Endothelial cell of umbilical vein (primary cell): Measurements from ENCODE around the gene ZKSCAN1. TPM values are rescaled to one million over a fixed set of nuclear protein-coding genes. Genes with fewer than 3 reads are reported as not detected.

Source experiments
- BruUV-seq: library from RNA; stranded (reverse); fragments of 400-500 nt; replicated peaks from 2 replicates; lab custom pipeline; 2021; lab: Mats Ljungman, UMichigan
- CTCF ChIA-PET: fragments of 300-600, 350-600 bp; sonication (Branson Sonifier 250); formaldehyde crosslinking; loops from one replicate; lab custom pipeline; 2021; ENCODE audit warnings: antibody characterized with exemption, inconsistent platforms; lab: Charles Lee
- POLR2A ChIA-PET: fragments of 300-600, 350-600 bp; sonication (Branson Sonifier 250); formaldehyde crosslinking; loops from one replicate; lab custom pipeline; 2021; ENCODE audit warnings: antibody characterized with exemption, inconsistent platforms; lab: Charles Lee
- DNase-seq: peaks from one replicate; pipeline ENCODE4 v3.0.0-alpha.2; 2011; ENCODE audit warnings: low read depth, low spot score
- FAIRE-seq: peaks from 2 replicates; lab custom pipeline; 2011; peaks lifted over from hg19 to GRCh38; lab: Jason Lieb, UNC
- H2AFZ ChIP-seq: 2 replicates; pipeline ENCODE4 v1.6.0; 2012; ENCODE audit warnings: low read depth, low read length, control low read depth, inconsistent platforms
- H3K27ac ChIP-seq: 2 replicates; pipeline ENCODE4 v1.5.1; 2011; ENCODE audit warnings: low read depth, mild to moderate bottlenecking, control low read depth, low read length, moderate library complexity; ENCODE audit not compliant: insufficient read depth
- H3K27me3 ChIP-seq, 2 experiments: 2 replicates each; pipeline versions ENCODE4 v1.6.0 to v1.6.1; 2011; ENCODE audit warnings: low read length in 2 of 2, mixed read lengths in 1 of 2; ENCODE audit not compliant: control insufficient read depth in 2 of 2, insufficient read depth in 2 of 2
- H3K36me3 ChIP-seq, 2 experiments: 2 replicates in 1 of 2; 3 replicates in 1 of 2; pipeline ENCODE4 v1.5.1; 2011; ENCODE audit warnings: low read length in 2 of 2, mild to moderate bottlenecking in 1 of 2, moderate library complexity in 1 of 2; ENCODE audit not compliant: control insufficient read depth in 2 of 2, insufficient read depth in 2 of 2; ENCODE audit errors: extremely low read depth in 1 of 2
- H3K4me1 ChIP-seq: 3 replicates; pipeline ENCODE4 v1.5.1; 2011; ENCODE audit warnings: mild to moderate bottlenecking, low read length; ENCODE audit not compliant: control insufficient read depth, insufficient read depth; ENCODE audit errors: extremely low read depth
- H3K4me2 ChIP-seq: 2 replicates; pipeline ENCODE4 v1.6.1; 2011; ENCODE audit warnings: low read length, control low read depth, mixed read lengths; ENCODE audit not compliant: insufficient read depth
- H3K4me3 ChIP-seq, 3 experiments: fragments of 200-600 bp in 1 of 3; sonication (generic), shearing (Covaris generic) in 1 of 3; replicated peaks in 1 of 3; 2 replicates each; pipeline ENCODE4 v1.5.1; 2011 to 2016; ENCODE audit warnings: control low read depth in 3 of 3, low read length in 3 of 3, mild to moderate bottlenecking in 2 of 3, inconsistent platforms in 1 of 3, low read depth in 1 of 3, moderate library complexity in 1 of 3; ENCODE audit not compliant: insufficient read depth in 1 of 3
- H3K79me2 ChIP-seq: 2 replicates; pipeline ENCODE4 v1.6.0; 2012; ENCODE audit warnings: low read length, inconsistent platforms; ENCODE audit not compliant: control insufficient read depth, insufficient read depth
- H3K9ac ChIP-seq: replicated peaks from 2 replicates; pipeline ENCODE3; 2011; ENCODE audit warnings: low read length, control low read depth; ENCODE audit not compliant: insufficient read depth; ENCODE audit errors: extremely low read depth
- H3K9me1 ChIP-seq: replicated peaks from 3 replicates; pipeline ENCODE4 v1.6.0; 2011; ENCODE audit warnings: mild to moderate bottlenecking, low read length; ENCODE audit not compliant: control insufficient read depth, insufficient read depth; ENCODE audit errors: extremely low read depth
- H3K9me3 ChIP-seq: replicated peaks from 2 replicates; pipeline ENCODE4 v1.5.1; 2012; ENCODE audit warnings: low read length, inconsistent platforms; ENCODE audit not compliant: control insufficient read depth, insufficient read depth
- H4K20me1 ChIP-seq: replicated peaks from 2 replicates; pipeline ENCODE3; 2011; ENCODE audit warnings: mild to moderate bottlenecking, low read length; ENCODE audit not compliant: control insufficient read depth, insufficient read depth; ENCODE audit errors: extremely low read depth
- EZH2 ChIP-seq: IDR thresholded peaks from 2 replicates; pipeline ENCODE4 v1.6.1; 2012; ENCODE audit warnings: borderline replicate concordance, low read depth, mild to moderate bottlenecking, moderate library complexity, low read length, inconsistent platforms; ENCODE audit not compliant: severe bottlenecking
- FOS ChIP-seq: IDR thresholded peaks from 2 replicates; pipeline ENCODE4 v1.6.1; 2011; ENCODE audit warnings: mild to moderate bottlenecking, low read length, moderate library complexity, borderline replicate concordance; ENCODE audit not compliant: insufficient read depth
- GATA2 ChIP-seq: IDR thresholded peaks from 2 replicates; pipeline ENCODE4 v1.7.0; 2011; ENCODE audit warnings: low read depth, mild to moderate bottlenecking, moderate library complexity, mixed read lengths, low read length; ENCODE audit not compliant: insufficient read length, insufficient read depth
- JUN ChIP-seq: IDR thresholded peaks from 2 replicates; pipeline ENCODE4 v1.6.1; 2011; ENCODE audit warnings: borderline replicate concordance, low read depth; ENCODE audit not compliant: insufficient read length, insufficient read depth
- MYC ChIP-seq: IDR thresholded peaks from one replicate; pipeline ENCODE4 v1.6.1; 2011; ENCODE audit warnings: mild to moderate bottlenecking, low read depth, low read length
- POLR2A ChIP-seq: IDR thresholded peaks from 2 replicates; pipeline ENCODE4 v1.6.1; 2012; ENCODE audit warnings: low read depth, mild to moderate bottlenecking, control low read depth, low read length
- POLR2AphosphoS5 ChIP-seq: IDR thresholded peaks from 2 replicates; pipeline ENCODE4 v1.6.1; 2012; ENCODE audit warnings: low read depth, mild to moderate bottlenecking, control low read depth, low read length, moderate library complexity; ENCODE audit not compliant: insufficient read depth
- dilution Hi-C: fragments of 300-500 bp; cut with MboI; formaldehyde crosslinking; loops from one replicate; pipeline ENCODE4 v1.15.0; 2019; ENCODE audit warnings: low sequenced_read_pairs; ENCODE audit not compliant: extremely low pct_ligation_motif_present
- intact Hi-C: fragments of 100-400 bp; cut with micrococcal nuclease; formaldehyde crosslinking; loops from one replicate; pipeline ENCODE4 v1.10.0; 2022
- polyA plus RNA-seq, 4 experiments: library from polyadenylated mRNA; depleted of rRNA in 3 of 4; stranded (reverse) in 3 of 4; unstranded in 1 of 4; fragments of >200 nt; gene quantifications; 2 replicates each; pipeline versions ENCODE4 v1.2.1 to v1.2.3, GENCODE V29; 2011 to 2012; ENCODE audit warnings: missing spikeins in 1 of 4
- total RNA-seq: library from RNA; stranded (reverse); gene quantifications from 2 replicates; pipeline ENCODE4 v1.2.3, GENCODE V29; 2021
- TF ChIP-seq, protein P1 (sequence below), 2 donors: IDR thresholded peaks; 1 replicate in 1 of 2; 2 replicates in 1 of 2; pipeline ENCODE4 v1.5.1; 2011; ENCODE audit warnings: low read length in 2 of 2, mild to moderate bottlenecking in 2 of 2, moderate library complexity in 2 of 2, control low read depth in 1 of 2, inconsistent platforms in 1 of 2, low read depth in 1 of 2; ENCODE audit not compliant: insufficient read depth in 1 of 2; ENCODE audit errors: extremely low read depth in 1 of 2
- TF ChIP-seq, protein P2 (sequence below): IDR thresholded peaks from 2 replicates; pipeline ENCODE4 v1.6.1; 2011; ENCODE audit not compliant: insufficient read depth, insufficient read length

Gene ZKSCAN1
- total and polyA plus RNA-seq, 2 donors (not counting 3 experiments of a cell fraction or from before 2014, with no cell fraction given): 12.3 to 57.8 TPM

DNA sequence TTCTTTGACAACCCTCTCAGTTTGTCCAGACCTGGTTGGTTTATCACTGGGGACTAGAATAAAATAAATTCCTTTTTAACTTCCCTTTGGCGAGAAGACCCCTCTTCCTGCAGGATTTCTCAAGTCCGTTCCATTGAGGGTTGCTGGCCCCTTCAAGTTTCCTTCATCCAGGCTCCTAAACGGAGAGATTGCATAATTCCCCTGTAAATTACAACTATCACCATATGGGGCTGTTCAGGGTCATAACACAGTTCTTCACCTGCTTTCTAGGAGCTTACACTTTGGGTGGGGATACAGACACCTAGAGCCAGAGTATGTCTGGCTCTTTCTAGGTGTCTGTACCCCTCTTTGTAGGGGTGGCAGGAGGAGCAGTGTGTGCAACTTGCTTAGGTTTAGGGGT lies 70.1 kb downstream of the ZKSCAN1 start:
- ChIA-PET POLR2A (no interaction called here), CTCF (no interaction called here)
- intact Hi-C loops: loop anchor here (10.0 kb wide), 1 partner anchor 171 kb away; the partner anchor contains the start of gene TRIM4
- FAIRE-seq: no peak
- dilution Hi-C loops: no loop called here
- no peak overlapping the region for H2AFZ ChIP-seq
- no TSS peak for BruUV-seq
- no peaks in the 10 kb centered on the region for H3K27me3 ChIP-seq
- H3K4me2 ChIP-seq: no peak overlapping the region
- no peaks in the 10 kb centered on the region for H3K9me1 ChIP-seq
- no peak for DNase-seq
- peaks cover 24% of the 10 kb centered on the region for H3K79me2 ChIP-seq
- no peaks in the 10 kb centered on the region for H4K20me1 ChIP-seq
- H3K4me1 ChIP-seq: peaks cover 37% of the 10 kb centered on the region
- no peaks in the 10 kb centered on the region for H3K9me3 ChIP-seq
- peaks cover 0 to 3% of the 10 kb centered on the region in 2 experiments for H3K36me3 ChIP-seq
- no peak overlapping the region for H3K9ac ChIP-seq
- H3K27ac ChIP-seq: peak overlapping the region; percentile 94
- no peak overlapping the region for H3K4me3 ChIP-seq
- TF ChIP-seq GATA2 (no peak), JUN (no peak), FOS (no peak), POLR2AphosphoS5 (no peak), MYC (no peak), EZH2 (no peak), POLR2A (no peak)
- TF ChIP-seq, protein P1, sequence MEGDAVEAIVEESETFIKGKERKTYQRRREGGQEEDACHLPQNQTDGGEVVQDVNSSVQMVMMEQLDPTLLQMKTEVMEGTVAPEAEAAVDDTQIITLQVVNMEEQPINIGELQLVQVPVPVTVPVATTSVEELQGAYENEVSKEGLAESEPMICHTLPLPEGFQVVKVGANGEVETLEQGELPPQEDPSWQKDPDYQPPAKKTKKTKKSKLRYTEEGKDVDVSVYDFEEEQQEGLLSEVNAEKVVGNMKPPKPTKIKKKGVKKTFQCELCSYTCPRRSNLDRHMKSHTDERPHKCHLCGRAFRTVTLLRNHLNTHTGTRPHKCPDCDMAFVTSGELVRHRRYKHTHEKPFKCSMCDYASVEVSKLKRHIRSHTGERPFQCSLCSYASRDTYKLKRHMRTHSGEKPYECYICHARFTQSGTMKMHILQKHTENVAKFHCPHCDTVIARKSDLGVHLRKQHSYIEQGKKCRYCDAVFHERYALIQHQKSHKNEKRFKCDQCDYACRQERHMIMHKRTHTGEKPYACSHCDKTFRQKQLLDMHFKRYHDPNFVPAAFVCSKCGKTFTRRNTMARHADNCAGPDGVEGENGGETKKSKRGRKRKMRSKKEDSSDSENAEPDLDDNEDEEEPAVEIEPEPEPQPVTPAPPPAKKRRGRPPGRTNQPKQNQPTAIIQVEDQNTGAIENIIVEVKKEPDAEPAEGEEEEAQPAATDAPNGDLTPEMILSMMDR (IDR thresholded peaks at IDR 0.05; ENCODE audit: extremely low read depth in 1 of 2, insufficient read depth in 1 of 2, low read depth in 1 of 2, low read length in 2 of 2): no peak
- TF ChIP-seq, protein P2, sequence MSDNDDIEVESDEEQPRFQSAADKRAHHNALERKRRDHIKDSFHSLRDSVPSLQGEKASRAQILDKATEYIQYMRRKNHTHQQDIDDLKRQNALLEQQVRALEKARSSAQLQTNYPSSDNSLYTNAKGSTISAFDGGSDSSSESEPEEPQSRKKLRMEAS: no peak
